SHP77 (cell line): Measurements from ENCODE around the gene PSAPL1.

Experiments used
- DNase-seq, 2 experiments: peaks; one replicate each; lab custom pipeline; 2025; lab: John Stamatoyannopoulos, UW

Gene PSAPL1

GRCh38 chr4:7381890-7382633, 52.7 kb downstream of the PSAPL1 start:
- DNase-seq = no peak

GRCh38 chr4:7381221-7381889, 53.4 kb downstream of the PSAPL1 start:
- no peak for DNase-seq
